ENCODE results near the gene KIDINS220.

DNA sequence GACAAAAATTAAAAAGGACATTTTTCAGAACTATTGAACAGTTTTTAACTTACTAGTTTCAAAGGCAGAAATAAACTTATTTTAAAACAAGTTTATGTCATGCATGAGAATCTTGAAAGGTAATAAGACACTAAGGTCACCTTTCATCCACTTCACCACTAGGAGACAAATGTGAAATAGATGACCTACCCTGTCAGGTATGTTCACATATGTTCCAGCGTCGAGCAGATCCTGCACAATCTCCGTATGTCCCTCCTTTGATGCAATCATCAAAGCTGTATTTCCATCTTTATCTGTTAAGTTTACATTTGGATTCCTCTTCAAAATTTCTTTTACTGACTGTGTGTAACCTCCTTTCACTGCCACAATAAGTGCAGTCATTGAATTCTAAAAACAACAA is 34.7 kb downstream of the KIDINS220 start:
- TF ChIP-seq, protein P1, sequence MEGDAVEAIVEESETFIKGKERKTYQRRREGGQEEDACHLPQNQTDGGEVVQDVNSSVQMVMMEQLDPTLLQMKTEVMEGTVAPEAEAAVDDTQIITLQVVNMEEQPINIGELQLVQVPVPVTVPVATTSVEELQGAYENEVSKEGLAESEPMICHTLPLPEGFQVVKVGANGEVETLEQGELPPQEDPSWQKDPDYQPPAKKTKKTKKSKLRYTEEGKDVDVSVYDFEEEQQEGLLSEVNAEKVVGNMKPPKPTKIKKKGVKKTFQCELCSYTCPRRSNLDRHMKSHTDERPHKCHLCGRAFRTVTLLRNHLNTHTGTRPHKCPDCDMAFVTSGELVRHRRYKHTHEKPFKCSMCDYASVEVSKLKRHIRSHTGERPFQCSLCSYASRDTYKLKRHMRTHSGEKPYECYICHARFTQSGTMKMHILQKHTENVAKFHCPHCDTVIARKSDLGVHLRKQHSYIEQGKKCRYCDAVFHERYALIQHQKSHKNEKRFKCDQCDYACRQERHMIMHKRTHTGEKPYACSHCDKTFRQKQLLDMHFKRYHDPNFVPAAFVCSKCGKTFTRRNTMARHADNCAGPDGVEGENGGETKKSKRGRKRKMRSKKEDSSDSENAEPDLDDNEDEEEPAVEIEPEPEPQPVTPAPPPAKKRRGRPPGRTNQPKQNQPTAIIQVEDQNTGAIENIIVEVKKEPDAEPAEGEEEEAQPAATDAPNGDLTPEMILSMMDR (IDR thresholded peaks at IDR 0.05): no peak
- TF ChIP-seq POLR2A (IDR thresholded peaks at IDR 0.05; ENCODE audit: low read length): no peak
- TF ChIP-seq RFX5 (IDR thresholded peaks at IDR 0.05): no peak
- no peak for TF ChIP-seq RAD21 (conservative IDR thresholded peaks at IDR 0.05 in 1 of 2, IDR thresholded peaks at IDR 0.05 in 1 of 2)
- TF ChIP-seq, protein P2, sequence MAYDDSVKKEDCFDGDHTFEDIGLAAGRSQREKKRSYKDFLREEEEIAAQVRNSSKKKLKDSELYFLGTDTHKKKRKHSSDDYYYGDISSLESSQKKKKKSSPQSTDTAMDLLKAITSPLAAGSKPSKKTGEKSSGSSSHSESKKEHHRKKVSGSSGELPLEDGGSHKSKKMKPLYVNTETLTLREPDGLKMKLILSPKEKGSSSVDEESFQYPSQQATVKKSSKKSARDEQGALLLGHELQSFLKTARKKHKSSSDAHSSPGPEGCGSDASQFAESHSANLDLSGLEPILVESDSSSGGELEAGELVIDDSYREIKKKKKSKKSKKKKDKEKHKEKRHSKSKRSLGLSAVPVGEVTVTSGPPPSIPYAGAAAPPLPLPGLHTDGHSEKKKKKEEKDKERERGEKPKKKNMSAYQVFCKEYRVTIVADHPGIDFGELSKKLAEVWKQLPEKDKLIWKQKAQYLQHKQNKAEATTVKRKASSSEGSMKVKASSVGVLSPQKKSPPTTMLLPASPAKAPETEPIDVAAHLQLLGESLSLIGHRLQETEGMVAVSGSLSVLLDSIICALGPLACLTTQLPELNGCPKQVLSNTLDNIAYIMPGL (CRISPR knock-in tag; IDR thresholded peaks at IDR 0.05; ENCODE audit: borderline replicate concordance): no peak
- TF ChIP-seq FOSL2 (IDR thresholded peaks at IDR 0.05): no peak
- no peak for TF ChIP-seq FOSL2 (CRISPR knock-in tag; IDR thresholded peaks at IDR 0.05)
- TF ChIP-seq, protein P3, sequence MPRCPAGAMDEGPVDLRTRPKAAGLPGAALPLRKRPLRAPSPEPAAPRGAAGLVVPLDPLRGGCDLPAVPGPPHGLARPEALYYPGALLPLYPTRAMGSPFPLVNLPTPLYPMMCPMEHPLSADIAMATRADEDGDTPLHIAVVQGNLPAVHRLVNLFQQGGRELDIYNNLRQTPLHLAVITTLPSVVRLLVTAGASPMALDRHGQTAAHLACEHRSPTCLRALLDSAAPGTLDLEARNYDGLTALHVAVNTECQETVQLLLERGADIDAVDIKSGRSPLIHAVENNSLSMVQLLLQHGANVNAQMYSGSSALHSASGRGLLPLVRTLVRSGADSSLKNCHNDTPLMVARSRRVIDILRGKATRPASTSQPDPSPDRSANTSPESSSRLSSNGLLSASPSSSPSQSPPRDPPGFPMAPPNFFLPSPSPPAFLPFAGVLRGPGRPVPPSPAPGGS (IDR thresholded peaks at IDR 0.05): no peak
- TF ChIP-seq, protein P4, sequence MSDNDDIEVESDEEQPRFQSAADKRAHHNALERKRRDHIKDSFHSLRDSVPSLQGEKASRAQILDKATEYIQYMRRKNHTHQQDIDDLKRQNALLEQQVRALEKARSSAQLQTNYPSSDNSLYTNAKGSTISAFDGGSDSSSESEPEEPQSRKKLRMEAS (IDR thresholded peaks at IDR 0.05): no peak
- TF ChIP-seq JUN (IDR thresholded peaks at IDR 0.05): no peak
